COLO829 (cell line): ENCODE results near the gene MED12.

Experiments used
- DNase-seq: peaks from one replicate; pipeline ENCODE4 v3.0.0; 2012; ENCODE audit warnings: low spot score

The MED12 gene

GRCh38 chrX:71107762-71108360, 10.5 kb upstream of the MED12 start:
- no peak for DNase-seq

GRCh38 chrX:71109051-71109450, 9.3 kb upstream of the MED12 start:
- DNase-seq, result no peak

GRCh38 chrX:71111141-71111843, 7.1 kb upstream of the MED12 start, which contains the start of gene IL2RG:
Gene IL2RG (minus strand): TSS chrX:71111577. CDS start chrX:71111539, 38 bp downstream.
- no peak for DNase-seq

GRCh38 chrX:71111921-71112431, 6.4 kb upstream of the MED12 start:
- DNase-seq, result no peak

DNA sequence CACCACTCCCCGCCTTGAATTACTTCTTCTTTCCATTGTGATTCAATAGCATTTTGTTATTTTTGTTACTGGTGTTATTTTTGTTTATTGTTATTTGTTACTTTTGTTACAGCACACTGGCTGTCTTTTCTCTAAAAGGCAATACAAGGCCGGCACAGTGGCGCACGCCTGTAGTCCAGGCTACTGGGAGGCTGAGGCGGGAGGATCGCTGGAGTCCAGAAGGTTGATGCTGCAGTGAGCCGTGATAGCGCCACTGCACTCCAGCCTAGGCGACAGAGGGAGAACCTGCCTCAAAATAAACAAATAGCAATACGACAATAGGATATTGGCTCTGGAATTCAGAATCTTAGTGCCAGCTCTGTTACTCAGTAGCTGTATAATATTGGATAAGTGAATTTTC, 1.0 kb upstream of the MED12 start:
- no peak for DNase-seq

- DNase-seq, result no peak
These were observed 664 bp downstream of the MED12 start for GRCh38 chrX:71118985-71119535.

- DNase-seq, result no peak
These were observed 9.9 kb downstream of the MED12 start for GRCh38 chrX:71128166-71128833.

DNA sequence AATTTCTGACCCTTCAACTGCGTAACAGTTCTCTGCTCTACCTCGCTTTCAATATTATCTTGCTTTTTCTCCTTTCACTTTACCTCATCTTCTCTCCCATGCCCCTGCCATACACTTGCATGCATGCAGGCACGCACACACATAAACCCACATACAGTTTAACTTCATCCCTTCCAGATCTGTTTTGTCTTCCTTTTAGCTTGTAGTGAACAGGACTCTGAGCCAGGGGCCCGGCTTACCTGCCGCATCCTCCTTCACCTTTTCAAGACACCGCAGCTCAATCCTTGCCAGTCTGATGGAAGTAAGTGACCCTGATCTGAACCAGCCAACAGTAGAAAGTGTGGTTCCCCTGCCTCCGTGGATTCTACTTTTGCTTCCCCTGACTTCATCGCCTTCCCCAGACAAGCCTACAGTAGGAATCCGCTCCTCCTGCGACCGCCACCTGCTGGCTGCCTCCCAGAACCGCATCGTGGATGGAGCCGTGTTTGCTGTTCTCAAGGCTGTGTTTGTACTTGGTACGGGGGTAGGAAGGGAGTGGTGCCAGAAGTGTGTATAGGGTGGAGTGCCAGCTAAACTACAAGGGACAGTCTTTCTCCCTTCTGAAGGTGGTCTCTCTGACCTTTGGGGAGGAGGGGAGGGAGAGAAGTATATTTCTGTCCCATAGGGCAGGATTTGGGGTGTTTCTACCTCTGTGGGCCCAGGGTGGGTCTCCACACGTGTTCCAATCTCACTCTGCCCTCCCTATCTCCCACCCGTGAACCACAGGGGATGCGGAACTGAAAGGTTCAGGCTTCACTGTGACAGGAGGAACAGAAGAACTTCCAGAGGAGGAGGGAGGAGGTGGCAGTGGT, 10.7 kb downstream of the MED12 start:
- peak; percentile 47 for DNase-seq

DNA sequence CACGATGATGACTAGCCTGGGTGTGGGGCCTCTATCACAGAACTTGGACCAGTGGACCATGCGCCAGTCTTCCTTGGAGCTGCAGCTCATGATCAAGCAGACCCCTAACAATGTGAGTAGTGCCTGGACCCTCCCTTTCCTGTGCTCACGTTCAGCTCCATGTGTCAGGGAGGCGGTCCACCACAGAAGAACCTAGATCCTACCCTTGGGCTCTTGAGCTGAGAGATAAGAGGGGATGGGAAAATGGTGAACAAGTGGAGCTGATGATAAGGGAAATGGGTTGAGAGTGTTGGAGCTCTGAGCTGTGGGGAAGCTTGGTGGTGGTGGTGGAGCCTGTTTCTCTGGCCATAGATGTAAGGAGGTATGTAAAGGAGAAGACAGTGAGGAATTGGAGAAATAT, 13.1 kb downstream of the MED12 start:
- DNase-seq, result no peak

- no peak for DNase-seq
These were observed 22.0 kb downstream of the MED12 start for GRCh38 chrX:71140440-71140839.

- DNase-seq, result no peak
These were observed 25.1 kb downstream of the MED12 start for GRCh38 chrX:71143508-71143907.

DNA sequence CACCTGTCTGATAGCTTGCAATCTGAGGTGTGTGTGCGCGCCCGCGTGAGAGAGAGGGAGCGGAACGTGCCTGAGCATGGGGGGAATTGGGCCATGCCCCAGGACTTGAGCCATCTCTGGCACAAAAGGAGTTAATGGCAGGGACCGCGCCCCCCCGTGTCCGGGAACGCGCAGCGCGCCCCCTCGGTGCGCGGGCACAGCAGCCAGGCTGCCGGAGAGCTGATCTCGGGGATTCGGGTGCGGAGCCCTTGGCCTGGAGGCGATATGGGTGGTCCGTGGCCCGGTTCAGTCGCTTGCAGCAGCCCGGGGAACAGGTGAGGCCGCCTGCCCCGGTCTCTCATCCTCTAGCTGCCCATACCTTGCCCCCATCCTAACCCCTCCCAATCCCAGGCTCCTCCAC, 26.3 kb downstream of the MED12 start, which contains the start of gene NLGN3:
NLGN3 (plus strand) TSS at position 191 of the 400 bp plus-strand sequence. CDS start 2,909 bp downstream, outside the sequence.
- DNase-seq, result no peak

GRCh38 chrX:71147496-71148277, 29.3 kb downstream of the MED12 start:
- no peak for DNase-seq

DNA sequence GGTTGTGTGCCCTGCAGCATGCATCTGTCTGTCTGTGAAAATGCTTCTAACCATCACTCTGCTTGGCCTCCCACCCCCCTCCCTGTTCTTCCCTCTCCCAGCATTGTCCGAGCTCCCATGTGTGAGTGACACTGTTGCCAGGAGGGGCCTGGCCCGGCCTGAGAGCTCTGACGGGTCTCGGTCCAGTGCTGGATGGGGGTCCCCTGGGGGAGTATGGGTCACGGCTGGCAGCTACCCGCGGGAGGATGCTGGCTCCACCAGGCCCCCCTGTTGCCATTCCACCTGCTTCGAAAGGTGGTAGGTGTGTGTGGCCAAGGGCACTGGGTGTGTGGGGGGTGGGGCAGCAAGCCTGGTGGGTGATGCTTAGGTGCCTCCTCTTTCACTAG, 29.9 kb downstream of the MED12 start:
- no peak for DNase-seq

DNA sequence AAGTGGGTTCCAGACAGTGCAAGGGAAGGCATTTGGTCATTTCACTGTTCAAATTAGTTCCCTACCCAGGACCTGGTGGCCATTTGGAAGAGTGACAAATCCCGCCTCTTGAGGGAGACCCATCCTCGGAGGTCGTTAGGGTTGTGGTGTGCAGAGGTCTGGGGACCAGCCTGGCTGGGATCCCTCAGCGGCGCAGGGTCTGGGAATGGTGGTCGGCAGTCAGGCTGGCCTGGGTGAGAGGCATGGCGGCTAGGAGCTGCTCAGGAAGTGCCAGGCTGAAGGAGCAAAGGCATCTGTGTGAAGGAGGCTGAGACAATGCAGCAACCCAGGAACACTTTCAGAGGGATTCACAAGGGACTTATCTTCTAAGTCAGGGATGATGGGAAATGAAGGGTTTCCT, 33.0 kb downstream of the MED12 start:
- DNase-seq, result no peak

DNA sequence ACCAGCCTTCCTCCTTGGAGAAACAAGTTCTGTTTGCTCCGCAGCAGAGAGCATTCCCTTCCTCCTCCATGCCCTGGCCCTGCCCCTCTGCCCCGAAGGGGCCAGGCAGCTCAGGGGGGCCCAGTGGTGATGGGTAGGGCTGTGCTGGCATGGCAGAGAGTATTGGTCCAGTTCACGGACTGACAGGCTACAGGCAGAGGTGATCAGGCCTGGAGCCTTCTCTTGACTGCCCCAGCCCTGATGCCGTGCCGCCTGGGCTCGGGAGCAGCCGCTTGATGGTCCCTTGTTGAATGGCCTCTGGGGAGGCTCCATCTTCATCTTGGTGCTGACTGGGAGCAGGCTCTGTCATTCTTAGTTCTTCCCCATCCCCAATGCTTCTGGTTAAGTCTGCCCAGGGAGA, 35.8 kb downstream of the MED12 start:
- DNase-seq, result no peak

- DNase-seq, result no peak
These were observed 36.2 kb downstream of the MED12 start for GRCh38 chrX:71154641-71155040.

DNA sequence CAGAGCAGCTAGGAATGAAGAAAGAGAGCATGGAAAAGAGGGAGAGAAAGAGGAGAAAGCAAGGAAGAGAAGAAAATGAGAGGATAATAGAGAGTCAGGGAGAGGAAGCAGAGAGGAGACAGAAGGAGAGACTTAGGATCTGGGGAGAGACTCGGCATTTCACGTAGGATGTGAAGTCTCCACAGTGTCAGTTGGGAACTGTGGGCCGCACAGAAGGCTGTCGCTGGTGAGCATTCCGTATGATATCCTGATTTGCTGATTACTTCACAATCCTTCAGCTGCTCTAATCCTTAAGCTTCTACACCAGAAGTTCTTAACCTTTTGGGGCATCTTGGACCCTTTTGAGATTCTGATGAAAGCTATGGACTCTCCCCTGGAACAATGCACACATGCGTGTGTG, 40.2 kb downstream of the MED12 start:
- DNase-seq, result no peak

DNA sequence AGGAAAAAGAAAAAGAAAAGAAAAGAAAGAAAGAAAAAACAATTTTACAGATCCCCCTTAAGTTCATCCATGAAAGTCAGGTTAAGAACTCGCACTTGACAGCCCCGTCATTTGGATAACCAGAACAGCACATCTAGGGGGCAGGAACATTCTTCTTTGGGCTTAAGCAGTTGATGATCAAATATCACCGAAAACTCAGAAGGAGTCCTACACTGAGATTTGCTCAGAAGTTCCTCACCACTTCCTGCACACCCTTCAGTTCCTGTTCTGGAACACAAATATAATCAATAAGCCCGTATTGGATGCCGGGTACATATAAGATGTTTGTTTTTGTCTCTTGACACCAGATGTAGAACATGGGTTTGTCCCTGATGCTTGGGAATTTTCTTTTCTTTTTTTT, 40.9 kb downstream of the MED12 start:
- DNase-seq, result no peak

GRCh38 chrX:71160475-71160874, 42.1 kb downstream of the MED12 start:
- no peak for DNase-seq

DNA sequence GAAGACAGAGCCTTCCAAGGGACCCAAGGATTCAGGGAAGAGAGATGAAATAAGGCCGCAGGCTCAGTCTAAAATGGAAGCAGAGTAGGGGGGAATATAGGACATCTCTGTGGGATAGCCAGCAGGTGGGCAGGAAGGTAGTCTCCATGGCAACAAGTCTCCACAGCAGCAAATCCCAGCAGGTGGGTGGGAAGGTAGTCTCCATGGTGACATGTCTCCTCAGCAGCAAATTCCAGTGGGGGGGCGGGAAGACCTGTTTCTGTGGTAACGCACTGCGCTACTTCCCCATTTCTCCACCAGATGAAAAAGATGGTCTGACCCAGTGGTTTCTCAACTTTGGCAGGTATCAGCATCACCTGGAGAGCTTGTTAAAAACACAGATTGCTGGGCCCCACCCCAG, 44.6 kb downstream of the MED12 start:
- DNase-seq, result no peak
